Measurements from ENCODE around the gene GRM1. TPM values are rescaled to one million over a fixed set of nuclear protein-coding genes. Genes with fewer than 3 reads are reported as not detected.

The GRM1 gene
- total RNA-seq, 2 experiments from 2014 or later: not detected

DNA sequence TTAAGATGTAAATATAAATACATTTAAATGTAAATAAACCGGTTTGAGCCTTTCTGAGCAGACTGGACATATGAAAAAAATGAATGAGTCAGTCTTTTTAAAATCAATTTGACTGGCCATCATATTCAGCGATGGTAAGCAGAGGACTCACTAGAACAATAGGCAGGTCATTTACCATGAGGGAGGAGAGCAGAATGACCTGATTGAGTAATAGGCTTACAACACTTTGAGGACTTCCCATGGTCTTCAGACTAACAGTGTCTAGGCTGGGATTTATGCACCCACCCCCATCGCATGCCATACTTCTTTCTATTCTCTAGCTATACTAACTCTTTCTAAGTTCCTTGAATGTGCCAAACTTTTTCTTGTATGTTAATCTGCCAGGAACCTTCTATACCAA, 272.9 kb downstream of the GRM1 start:
- no peak for ATAC-seq (ENCODE audit: poor library complexity)
- CTCF ChIA-PET: no interaction called here
- no peak overlapping the region for H3K4me3 ChIP-seq (ENCODE audit: low read length)
- Mint-ChIP-seq H3K9me3 (no peaks in the 10 kb centered on the region), H3K4me3 (no peak overlapping the region), H3K4me1 (ENCODE audit: low read depth) (no peaks in the 10 kb centered on the region), H3K36me3 (ENCODE audit: low read depth) (no peaks in the 10 kb centered on the region), H3K27me3 (no peaks in the 10 kb centered on the region), H3K27ac (no peak overlapping the region)
- no peaks in the 10 kb centered on the region for H3K27me3 ChIP-seq (ENCODE audit: control insufficient read depth in 1 of 2, insufficient read depth in 2 of 2, low read length in 2 of 2)
- TF ChIP-seq, protein P1, sequence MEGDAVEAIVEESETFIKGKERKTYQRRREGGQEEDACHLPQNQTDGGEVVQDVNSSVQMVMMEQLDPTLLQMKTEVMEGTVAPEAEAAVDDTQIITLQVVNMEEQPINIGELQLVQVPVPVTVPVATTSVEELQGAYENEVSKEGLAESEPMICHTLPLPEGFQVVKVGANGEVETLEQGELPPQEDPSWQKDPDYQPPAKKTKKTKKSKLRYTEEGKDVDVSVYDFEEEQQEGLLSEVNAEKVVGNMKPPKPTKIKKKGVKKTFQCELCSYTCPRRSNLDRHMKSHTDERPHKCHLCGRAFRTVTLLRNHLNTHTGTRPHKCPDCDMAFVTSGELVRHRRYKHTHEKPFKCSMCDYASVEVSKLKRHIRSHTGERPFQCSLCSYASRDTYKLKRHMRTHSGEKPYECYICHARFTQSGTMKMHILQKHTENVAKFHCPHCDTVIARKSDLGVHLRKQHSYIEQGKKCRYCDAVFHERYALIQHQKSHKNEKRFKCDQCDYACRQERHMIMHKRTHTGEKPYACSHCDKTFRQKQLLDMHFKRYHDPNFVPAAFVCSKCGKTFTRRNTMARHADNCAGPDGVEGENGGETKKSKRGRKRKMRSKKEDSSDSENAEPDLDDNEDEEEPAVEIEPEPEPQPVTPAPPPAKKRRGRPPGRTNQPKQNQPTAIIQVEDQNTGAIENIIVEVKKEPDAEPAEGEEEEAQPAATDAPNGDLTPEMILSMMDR (IDR thresholded peaks at IDR 0.05): no peak
- H3K36me3 ChIP-seq (ENCODE audit: insufficient read depth, low read length): no peaks in the 10 kb centered on the region
- no peaks in the 10 kb centered on the region for H3K9me3 ChIP-seq (ENCODE audit: control insufficient read depth in 1 of 2, insufficient read depth in 1 of 2, low read length in 2 of 2)
- H3K4me1 ChIP-seq (ENCODE audit: insufficient read depth, low read length): no peaks in the 10 kb centered on the region
- no peak for DNase-seq
- POLR2A ChIA-PET: no interaction called here
- intact Hi-C loops (cut with DNase I, micrococcal nuclease): no loop called here
- H3K27ac ChIP-seq (ENCODE audit: low read depth in 1 of 2, low read length in 2 of 2): no peak overlapping the region

DNA sequence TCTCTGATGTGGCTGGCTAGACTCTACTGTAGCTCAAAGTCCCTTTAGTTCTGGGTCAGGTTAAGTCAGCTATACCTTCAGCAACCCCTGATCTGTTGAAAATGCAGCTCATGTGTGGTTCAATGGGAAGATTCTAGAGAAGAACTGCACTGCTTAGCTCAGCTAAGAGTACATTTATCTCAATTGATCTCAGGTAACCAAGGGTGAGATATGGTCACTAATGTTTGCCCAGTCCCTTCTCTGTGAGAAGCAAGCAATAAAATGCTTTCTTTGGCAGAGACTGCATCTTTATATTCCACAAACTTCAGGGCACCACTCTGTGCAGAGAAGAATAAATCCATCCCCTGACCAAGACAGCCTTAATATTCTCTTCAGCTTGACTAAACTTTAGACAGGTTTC, 274.1 kb downstream of the GRM1 start:
- Histone ChIP-seq H3K36me3 (ENCODE audit: insufficient read depth, low read length) (no peaks in the 10 kb centered on the region), H3K4me3 (ENCODE audit: low read length) (no peak overlapping the region), H3K27me3 (ENCODE audit: control insufficient read depth in 1 of 2, insufficient read depth in 2 of 2, low read length in 2 of 2) (no peaks in the 10 kb centered on the region), H3K4me1 (ENCODE audit: insufficient read depth, low read length) (no peaks in the 10 kb centered on the region), H3K9me3 (ENCODE audit: control insufficient read depth in 1 of 2, insufficient read depth in 1 of 2, low read length in 2 of 2) (no peaks in the 10 kb centered on the region), H3K27ac (ENCODE audit: low read depth in 1 of 2, low read length in 2 of 2) (no peak overlapping the region)
- TF ChIP-seq, protein P1 (IDR thresholded peaks at IDR 0.05): no peak
- ATAC-seq (ENCODE audit: poor library complexity): no peak
- Mint-ChIP-seq H3K27me3 (no peaks in the 10 kb centered on the region), H3K36me3 (ENCODE audit: low read depth) (no peaks in the 10 kb centered on the region), H3K4me1 (ENCODE audit: low read depth) (no peaks in the 10 kb centered on the region), H3K9me3 (no peaks in the 10 kb centered on the region), H3K27ac (no peak overlapping the region), H3K4me3 (no peak overlapping the region)
- ChIA-PET CTCF (no interaction called here), POLR2A (no interaction called here)
- no peak for DNase-seq
- intact Hi-C loops (cut with DNase I, micrococcal nuclease): no loop called here

DNA sequence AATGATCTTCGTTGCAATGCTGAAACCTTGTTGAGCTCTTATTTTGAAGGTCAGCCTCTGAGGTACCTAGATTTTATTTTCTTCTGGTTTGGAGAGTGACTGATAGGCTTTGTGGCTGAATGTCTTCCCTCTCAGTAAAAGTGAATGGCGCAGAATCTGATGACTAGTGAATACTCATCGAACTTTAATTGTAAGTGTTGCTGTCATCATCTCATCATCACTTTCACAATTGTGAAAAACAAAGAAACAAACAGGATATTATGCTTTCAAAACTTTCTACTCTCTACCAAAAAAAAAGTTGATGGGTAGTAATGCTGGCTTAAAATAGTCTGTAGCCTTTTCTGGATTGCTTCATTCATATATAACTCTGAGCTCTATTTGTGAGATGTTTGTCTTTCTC, 275.3 kb downstream of the GRM1 start:
- Histone ChIP-seq H3K9me3 (ENCODE audit: control insufficient read depth in 1 of 2, insufficient read depth in 1 of 2, low read length in 2 of 2) (no peaks in the 10 kb centered on the region), H3K36me3 (ENCODE audit: insufficient read depth, low read length) (no peaks in the 10 kb centered on the region), H3K4me1 (ENCODE audit: insufficient read depth, low read length) (no peaks in the 10 kb centered on the region), H3K27ac (ENCODE audit: low read depth in 1 of 2, low read length in 2 of 2) (no peak overlapping the region), H3K4me3 (ENCODE audit: low read length) (no peak overlapping the region), H3K27me3 (ENCODE audit: control insufficient read depth in 1 of 2, insufficient read depth in 2 of 2, low read length in 2 of 2) (no peaks in the 10 kb centered on the region)
- no peak overlapping the region for H3K27ac Mint-ChIP-seq
- POLR2A ChIA-PET: no interaction called here
- TF ChIP-seq, protein P1 (IDR thresholded peaks at IDR 0.05): no peak
- H3K27me3 Mint-ChIP-seq: no peaks in the 10 kb centered on the region
- ATAC-seq (ENCODE audit: poor library complexity): no peak
- intact Hi-C loops (cut with DNase I, micrococcal nuclease): no loop called here
- DNase-seq: no peak
- CTCF ChIA-PET: no interaction called here
- no peaks in the 10 kb centered on the region for H3K9me3 Mint-ChIP-seq
- no peak overlapping the region for H3K4me3 Mint-ChIP-seq
- H3K36me3 Mint-ChIP-seq (ENCODE audit: low read depth): no peaks in the 10 kb centered on the region
- no peaks in the 10 kb centered on the region for H3K4me1 Mint-ChIP-seq (ENCODE audit: low read depth)

All from CD4-positive, alpha-beta T cell (primary cell).